Sciatic nerve (tissue), 2 donors: ENCODE measurements around the gene GRM6. TPM values are rescaled to one million over a fixed set of nuclear protein-coding genes. Genes with fewer than 3 reads are reported as not detected.

Source experiments
- ATAC-seq: fragments of 200-7000 bp; cut with Tn5 transposase; one replicate; pipeline ENCODE4 v1.9.1; 2020; ENCODE audit warnings: mild to moderate bottlenecking, moderate library complexity
- DNase-seq: peaks from one replicate; pipeline ENCODE4 v3.0.0-alpha.2; 2020; ENCODE audit warnings: low spot score
- intact Hi-C: fragments of 100-400 bp; cut with DNase I; formaldehyde crosslinking; loops from one replicate; pipeline ENCODE4 v1.14.2; 2022
- total RNA-seq: library from RNA; stranded (reverse); fragmentation: NEBNext Ultra II Directional; extraction: Animal tissue kit (Norgen Biotek cat#: 25700); gene quantifications from one replicate; pipeline ENCODE4 v1.2.1, GENCODE V29; 2021
- donor health status: DM: no; HTN: no; CAD: no.
- donor health status: DM: no; HTN: no; CAD: no.

GRM6 gene
- not detected for total RNA-seq

DNA sequence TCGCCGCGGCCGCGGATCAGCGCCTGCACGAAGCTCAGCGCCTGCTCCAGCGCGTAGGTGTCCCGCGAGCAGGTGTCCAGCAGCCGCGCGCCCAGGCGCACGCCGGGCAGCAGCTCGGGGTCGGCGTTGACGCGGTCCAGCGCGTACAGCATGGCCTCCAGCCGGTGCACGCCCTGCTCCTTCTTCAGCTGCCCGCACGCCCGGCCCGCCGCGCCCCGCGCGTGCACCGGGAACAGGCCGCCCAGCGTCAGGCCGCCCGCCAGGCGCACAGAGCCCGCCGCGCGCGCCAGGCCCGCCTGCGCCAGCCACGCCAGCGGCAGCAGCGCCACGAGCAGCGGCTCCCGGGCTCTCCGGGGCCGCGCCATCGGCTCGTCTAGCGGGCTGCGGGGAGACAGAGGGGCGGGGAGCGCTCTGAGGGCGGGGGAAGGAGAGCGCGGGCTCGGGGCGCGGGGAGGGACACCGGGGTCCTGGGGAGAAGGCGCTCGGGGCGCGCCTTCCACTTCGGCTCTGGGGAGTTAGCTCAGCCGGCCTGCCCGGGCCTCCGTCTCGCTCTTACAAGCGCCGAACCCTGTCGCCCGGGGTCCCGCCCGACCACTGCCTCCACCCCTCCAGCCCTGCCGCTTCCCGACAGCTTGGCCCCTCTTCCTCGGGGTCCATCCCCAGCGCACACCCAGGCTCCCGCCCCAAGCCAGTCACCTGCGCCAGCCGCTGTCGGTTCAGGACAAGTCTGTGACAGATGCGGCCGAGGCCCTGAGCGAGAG lies at the start of gene GRM6:
Gene GRM6, minus strand, starts transcription at position 741 of the 761 bp plus-strand sequence. Its CDS starts 376 bp downstream, at position 365.
- DNase-seq (no peak), ATAC-seq (no peak)
- intact Hi-C loops = no loop called here

GRCh38 chr5:179044765-179045164 lies 49.6 kb upstream of the GRM6 start:
- intact Hi-C loops = no loop called here
- ATAC-seq (no peak), DNase-seq (no peak)

- no peak for ATAC-seq
- DNase-seq = no peak
- intact Hi-C loops = no loop called here
Observed at GRCh38 chr5:179033004-179033580, 38.0 kb upstream of the GRM6 start.

DNA sequence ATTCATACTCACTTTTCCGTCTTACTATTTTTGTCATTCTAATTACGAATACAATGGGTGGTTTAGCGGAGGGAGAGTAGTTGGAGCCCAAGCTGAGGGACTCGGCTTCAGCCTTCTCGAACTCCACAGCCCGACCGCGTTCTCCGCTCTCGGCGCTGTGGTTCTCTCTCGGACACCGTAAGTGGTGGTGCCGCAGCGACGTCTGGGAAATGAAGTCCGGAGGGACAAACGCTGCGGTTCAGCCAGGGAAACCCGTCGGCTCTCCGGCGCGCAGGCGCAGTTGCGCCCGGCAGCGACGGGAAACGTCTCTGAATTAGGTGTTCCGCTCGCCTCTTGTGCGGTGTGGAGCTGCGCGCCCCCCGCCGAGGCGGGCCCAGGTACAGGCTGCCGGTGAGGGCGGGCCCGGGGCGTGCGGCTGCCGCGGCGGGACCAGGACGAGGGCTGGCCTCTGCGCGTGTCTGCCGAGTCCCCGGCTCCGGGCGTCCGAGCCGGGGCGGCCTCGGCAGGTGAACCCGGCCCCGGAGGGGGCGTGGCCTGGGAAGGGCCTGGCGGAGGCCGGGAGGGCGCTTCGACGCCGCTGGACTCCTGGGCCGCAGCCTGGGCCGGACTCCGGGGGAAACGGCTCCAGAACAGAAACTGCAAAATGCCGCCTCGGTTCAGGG lies 28.5 kb upstream of the GRM6 start, which contains the start of gene ZNF879:
Gene ZNF879, plus strand, starts transcription at position 277 of the 662 bp plus-strand sequence. CDS start 1,201 bp downstream, outside the sequence.
- intact Hi-C loops = no loop called here
- DNase-seq = peak; percentile 96
- peak; percentile 99 for ATAC-seq

DNA sequence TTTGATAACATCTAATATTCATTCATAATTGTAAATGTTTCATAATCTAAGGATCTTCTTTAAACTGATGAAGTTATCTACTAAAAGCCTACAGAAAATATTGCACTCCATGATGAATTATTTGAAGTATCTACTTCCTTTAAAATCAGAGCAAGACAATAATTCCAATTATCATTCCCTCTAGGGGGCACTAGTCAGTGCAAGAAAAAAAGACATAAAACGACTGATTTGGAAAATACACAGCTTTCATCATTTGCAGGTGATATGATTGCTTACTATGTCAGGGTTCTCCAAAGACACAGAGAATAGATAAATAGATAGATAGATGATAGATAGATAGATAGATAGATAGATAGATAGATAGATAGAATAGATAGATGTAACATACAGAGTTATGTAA lies 13.5 kb upstream of the GRM6 start:
- intact Hi-C loops = no loop called here
- no peak for ATAC-seq
- DNase-seq = no peak

- intact Hi-C loops = no loop called here
- no peak for ATAC-seq
- DNase-seq = no peak
Observed at GRCh38 chr5:179006564-179006963, 11.4 kb upstream of the GRM6 start.

- ATAC-seq (no peak), DNase-seq (no peak)
- intact Hi-C loops = no loop called here
Observed at GRCh38 chr5:178998441-178998840, 3.3 kb upstream of the GRM6 start.

DNA sequence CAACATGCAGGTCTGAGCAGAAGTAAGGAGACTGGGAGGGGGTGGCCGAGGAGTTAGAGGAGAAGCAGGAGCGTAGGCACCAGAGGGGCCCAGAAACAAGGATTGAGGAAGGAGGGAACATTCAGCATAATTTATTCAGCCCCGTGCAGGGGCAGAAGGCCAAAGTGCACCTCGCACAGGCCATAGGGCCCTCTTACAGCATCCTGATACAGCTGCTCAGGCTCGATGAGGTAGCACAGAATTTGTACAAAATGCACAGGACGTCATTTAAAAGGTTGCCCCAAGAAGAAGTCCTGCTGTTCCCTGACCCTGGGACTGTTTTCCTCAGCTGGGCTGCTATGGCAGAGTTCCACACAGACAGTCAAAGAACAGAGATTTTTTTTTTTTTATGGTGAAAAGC lies 2.1 kb upstream of the GRM6 start:
- intact Hi-C loops = no loop called here
- no peak for DNase-seq
- ATAC-seq = no peak

GRCh38 chr5:178996156-178996555 lies 1.0 kb upstream of the GRM6 start:
- intact Hi-C loops = no loop called here
- DNase-seq = no peak
- ATAC-seq = no peak

- intact Hi-C loops = no loop called here
Observed at GRCh38 chr5:178995341-178995690, 196 bp upstream of the GRM6 start.

GRCh38 chr5:178993955-178994579 lies 1.1 kb downstream of the GRM6 start:
- DNase-seq = no peak
- intact Hi-C loops = no loop called here
- no peak for ATAC-seq

More at GRCh38 chr5:178995341-178995690, 196 bp upstream of the GRM6 start:
- no peak for ATAC-seq
- no peak for DNase-seq

GRCh38 chr5:178993236-178993765 lies 1.8 kb downstream of the GRM6 start:
- intact Hi-C loops = no loop called here
- DNase-seq = no peak
- no peak for ATAC-seq

DNA sequence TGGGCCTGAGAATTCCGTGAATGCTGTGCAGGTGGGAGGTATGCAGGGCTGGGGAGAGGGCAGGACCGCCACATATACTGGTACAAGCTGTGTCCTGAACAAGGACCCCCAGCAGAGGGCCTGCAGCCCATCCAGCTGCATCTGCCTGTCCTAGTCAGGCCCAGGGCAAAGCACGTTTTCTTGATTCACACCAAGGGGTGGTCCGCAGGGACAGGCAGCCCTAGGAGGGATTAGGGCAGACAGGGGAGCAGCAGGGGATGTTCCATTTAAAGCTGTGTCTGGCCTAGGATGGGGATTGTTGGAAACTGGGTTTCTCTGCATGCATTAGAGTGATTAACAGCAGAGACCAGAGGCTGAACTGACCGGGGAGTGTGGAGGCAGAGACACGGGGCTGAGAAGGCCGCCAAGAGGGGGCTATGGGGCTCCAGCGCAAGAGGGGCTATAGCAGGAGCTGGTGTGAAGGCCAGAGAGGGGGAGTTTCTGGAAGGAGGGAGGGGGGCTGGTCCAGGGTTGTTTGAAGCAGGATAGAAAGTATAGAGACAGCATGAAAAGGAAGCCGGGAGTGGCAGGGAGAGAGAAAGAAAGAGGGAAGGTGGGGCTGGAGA lies 2.7 kb downstream of the GRM6 start:
- intact Hi-C loops = no loop called here
- ATAC-seq (no peak), DNase-seq (no peak)

- no peak for ATAC-seq
- intact Hi-C loops = no loop called here
- DNase-seq = no peak
Observed at GRCh38 chr5:178991190-178992145, 3.7 kb downstream of the GRM6 start.

DNA sequence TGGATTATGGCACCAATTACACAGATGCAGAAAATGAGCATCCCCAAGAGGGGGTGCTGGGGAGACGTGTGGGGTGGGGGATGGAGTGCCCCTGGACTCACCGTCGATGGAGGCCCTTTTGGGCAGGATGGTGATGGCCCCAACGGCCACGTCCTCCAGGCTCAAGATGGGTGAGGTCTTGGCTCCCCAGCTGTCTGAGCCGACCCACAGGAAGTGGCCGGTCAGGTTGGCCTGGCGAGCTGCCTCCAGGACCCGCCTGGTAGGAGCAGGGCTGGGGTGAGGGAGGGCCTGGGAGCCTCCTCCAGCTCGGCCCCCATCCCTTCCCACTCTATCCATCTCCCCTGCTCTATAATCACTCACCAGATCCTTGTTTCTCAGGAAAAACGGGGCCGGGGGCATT lies 4.6 kb downstream of the GRM6 start:
- intact Hi-C loops = no loop called here
- no peak for DNase-seq
- no peak for ATAC-seq

DNA sequence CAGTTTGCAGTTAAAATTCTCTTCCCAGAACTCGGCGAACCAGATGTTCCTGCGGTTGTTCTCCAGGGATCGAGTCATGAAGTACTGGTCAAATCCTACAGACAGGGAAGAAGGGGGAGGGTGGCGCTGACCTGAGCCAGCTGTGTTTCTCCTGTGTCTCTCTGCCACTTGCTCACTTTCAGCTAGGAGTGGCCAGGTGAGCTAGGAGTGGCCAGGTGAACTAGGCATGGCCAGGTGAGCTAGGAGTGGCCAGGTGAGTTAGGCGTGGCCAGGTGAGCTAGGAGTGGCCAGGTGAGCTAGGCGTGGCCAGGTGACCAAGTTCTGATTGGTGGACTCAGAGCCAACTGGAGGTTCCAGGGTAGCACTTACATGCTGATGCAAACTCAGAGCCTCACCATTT lies 5.8 kb downstream of the GRM6 start:
- no peak for DNase-seq
- no peak for ATAC-seq
- intact Hi-C loops = no loop called here

DNA sequence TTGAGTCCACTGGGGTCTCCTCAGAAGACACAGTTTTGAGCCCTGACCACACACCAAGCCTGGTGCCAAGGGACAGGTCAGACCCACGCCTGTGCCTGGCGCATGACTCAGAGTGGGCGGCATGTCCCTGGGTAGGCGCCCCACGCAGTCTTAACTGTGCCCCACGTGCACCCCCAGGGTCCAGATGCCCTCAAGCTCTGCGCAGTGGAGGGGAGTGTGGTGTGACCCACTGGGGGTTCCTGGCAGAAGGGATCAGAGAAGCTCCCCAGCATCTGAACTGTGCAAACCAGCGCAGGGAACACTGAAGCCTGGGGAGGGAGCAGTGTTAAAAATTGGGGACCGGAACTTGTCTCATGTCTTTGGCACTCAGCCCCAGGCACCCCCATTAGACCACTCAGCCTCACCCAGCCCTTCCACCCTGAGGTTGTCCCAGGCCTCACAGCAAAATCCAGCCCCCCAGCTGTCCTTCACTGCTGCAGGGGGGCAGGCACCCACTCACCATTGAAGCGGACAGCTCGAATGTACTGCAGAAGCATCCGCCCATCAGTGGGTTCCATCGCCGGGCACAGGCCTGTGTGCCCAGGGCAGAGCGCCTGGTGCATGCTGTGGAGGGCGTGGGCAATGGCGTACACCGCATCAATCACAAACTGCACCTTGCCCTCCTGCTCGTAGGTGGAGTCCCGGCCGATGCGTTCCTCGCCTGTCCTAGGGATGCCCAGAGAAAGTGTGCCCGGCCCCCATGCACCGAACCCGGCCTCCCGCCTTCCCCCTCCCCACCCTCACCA lies 6.5 kb downstream of the GRM6 start:
- DNase-seq (no peak), ATAC-seq (no peak)
- intact Hi-C loops = no loop called here
